ENCODE measurements around the gene SHMT1.

DNA sequence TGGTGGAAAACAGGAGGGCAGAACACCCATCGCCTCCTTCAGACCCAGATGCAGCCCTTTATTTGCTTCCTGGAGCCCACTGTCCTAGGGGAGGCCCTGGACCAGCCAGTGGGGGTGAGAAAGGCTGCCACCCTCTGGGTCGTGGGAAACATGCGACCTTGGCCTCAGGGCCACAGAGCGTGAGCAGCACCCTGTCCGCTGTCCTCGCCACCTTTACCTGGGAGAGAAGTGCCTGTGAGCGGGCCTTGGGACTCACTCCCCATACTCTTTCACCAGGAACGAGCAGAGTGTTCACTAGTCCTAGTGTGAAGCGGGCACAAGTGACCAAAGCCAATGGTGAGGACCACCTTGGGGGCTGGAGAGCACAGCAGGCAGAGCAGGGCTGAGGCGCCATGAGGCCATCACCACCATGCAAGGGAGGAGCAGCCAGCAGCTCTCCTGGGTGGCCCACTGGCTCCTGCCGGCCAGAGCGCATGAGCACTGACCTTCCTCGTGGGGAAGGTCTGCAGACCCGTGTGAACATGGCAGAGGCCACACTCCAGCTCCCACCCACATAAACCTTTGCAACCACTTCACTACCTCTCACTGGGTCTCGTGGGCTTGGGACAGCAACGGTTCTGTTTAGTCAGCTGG lies 39.7 kb downstream of the SHMT1 start:
- TF ChIP-seq, protein P1, sequence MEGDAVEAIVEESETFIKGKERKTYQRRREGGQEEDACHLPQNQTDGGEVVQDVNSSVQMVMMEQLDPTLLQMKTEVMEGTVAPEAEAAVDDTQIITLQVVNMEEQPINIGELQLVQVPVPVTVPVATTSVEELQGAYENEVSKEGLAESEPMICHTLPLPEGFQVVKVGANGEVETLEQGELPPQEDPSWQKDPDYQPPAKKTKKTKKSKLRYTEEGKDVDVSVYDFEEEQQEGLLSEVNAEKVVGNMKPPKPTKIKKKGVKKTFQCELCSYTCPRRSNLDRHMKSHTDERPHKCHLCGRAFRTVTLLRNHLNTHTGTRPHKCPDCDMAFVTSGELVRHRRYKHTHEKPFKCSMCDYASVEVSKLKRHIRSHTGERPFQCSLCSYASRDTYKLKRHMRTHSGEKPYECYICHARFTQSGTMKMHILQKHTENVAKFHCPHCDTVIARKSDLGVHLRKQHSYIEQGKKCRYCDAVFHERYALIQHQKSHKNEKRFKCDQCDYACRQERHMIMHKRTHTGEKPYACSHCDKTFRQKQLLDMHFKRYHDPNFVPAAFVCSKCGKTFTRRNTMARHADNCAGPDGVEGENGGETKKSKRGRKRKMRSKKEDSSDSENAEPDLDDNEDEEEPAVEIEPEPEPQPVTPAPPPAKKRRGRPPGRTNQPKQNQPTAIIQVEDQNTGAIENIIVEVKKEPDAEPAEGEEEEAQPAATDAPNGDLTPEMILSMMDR (IDR thresholded peaks at IDR 0.05; ENCODE audit: low read depth, low read length, missing input control): no peak
- TF ChIP-seq, protein P2, sequence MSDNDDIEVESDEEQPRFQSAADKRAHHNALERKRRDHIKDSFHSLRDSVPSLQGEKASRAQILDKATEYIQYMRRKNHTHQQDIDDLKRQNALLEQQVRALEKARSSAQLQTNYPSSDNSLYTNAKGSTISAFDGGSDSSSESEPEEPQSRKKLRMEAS (IDR thresholded peaks at IDR 0.05): no peak
- TF ChIP-seq, protein P3, sequence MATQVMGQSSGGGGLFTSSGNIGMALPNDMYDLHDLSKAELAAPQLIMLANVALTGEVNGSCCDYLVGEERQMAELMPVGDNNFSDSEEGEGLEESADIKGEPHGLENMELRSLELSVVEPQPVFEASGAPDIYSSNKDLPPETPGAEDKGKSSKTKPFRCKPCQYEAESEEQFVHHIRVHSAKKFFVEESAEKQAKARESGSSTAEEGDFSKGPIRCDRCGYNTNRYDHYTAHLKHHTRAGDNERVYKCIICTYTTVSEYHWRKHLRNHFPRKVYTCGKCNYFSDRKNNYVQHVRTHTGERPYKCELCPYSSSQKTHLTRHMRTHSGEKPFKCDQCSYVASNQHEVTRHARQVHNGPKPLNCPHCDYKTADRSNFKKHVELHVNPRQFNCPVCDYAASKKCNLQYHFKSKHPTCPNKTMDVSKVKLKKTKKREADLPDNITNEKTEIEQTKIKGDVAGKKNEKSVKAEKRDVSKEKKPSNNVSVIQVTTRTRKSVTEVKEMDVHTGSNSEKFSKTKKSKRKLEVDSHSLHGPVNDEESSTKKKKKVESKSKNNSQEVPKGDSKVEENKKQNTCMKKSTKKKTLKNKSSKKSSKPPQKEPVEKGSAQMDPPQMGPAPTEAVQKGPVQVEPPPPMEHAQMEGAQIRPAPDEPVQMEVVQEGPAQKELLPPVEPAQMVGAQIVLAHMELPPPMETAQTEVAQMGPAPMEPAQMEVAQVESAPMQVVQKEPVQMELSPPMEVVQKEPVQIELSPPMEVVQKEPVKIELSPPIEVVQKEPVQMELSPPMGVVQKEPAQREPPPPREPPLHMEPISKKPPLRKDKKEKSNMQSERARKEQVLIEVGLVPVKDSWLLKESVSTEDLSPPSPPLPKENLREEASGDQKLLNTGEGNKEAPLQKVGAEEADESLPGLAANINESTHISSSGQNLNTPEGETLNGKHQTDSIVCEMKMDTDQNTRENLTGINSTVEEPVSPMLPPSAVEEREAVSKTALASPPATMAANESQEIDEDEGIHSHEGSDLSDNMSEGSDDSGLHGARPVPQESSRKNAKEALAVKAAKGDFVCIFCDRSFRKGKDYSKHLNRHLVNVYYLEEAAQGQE (IDR thresholded peaks at IDR 0.05): no peak

All from liver (tissue), 2 donors.